ENCODE data around the gene PSPC1. TPM values are rescaled to one million over a fixed set of nuclear protein-coding genes. Genes with fewer than 3 reads are reported as not detected.
A peak's percentile ranks its signal among the peaks of the same experiment; 100 is the strongest.
"Not testable (repeated sequence)": the region's sequence is repeated elsewhere in the genome, so short reads cannot be mapped to it uniquely, and the experiment has no call there.

The PSPC1 gene
- total RNA-seq, 1 donor from 2014 or later, result 93.1 TPM

- no peak for DNase-seq
These were observed 23.1 kb downstream of the PSPC1 start for GRCh38 chr13:19759669-19760068.

- no peak for DNase-seq
These were observed 40.1 kb downstream of the PSPC1 start for GRCh38 chr13:19742643-19743042.

GRCh38 chr13:19737844-19738557, 44.7 kb downstream of the PSPC1 start:
- no peak for DNase-seq

- DNase-seq, result no peak
These were observed 56.1 kb downstream of the PSPC1 start for GRCh38 chr13:19726611-19727010.

- DNase-seq, result no peak
These were observed 57.4 kb downstream of the PSPC1 start for GRCh38 chr13:19725320-19725719.

- DNase-seq, result no peak
These were observed 62.7 kb downstream of the PSPC1 start for GRCh38 chr13:19720039-19720438.

GRCh38 chr13:19713186-19713965, 69.4 kb downstream of the PSPC1 start:
- peak; percentile 53 for DNase-seq

- DNase-seq, result not testable (repeated sequence)
These were observed 73.0 kb downstream of the PSPC1 start for GRCh38 chr13:19709782-19710181.

GRCh38 chr13:19709039-19709438, 73.7 kb downstream of the PSPC1 start:
- not testable (repeated sequence) for DNase-seq

- not testable (repeated sequence) for DNase-seq
These were observed 78.5 kb downstream of the PSPC1 start for GRCh38 chr13:19704256-19704655.

GRCh38 chr13:19701619-19702018, 81.1 kb downstream of the PSPC1 start:
- DNase-seq, result not testable (repeated sequence)

- not testable (repeated sequence) for DNase-seq
These were observed 81.8 kb downstream of the PSPC1 start for GRCh38 chr13:19700963-19701362.

- DNase-seq, result no peak
These were observed 86.9 kb downstream of the PSPC1 start for GRCh38 chr13:19695829-19696228.

- DNase-seq, result no peak
These were observed 87.3 kb downstream of the PSPC1 start for GRCh38 chr13:19695428-19695827.

- DNase-seq, result peak; percentile 15
These were observed 91.3 kb downstream of the PSPC1 start for GRCh38 chr13:19691447-19691846.

GRCh38 chr13:19685437-19685836, 97.3 kb downstream of the PSPC1 start:
- DNase-seq, result no peak

GRCh38 chr13:19685034-19685433, 97.7 kb downstream of the PSPC1 start:
- DNase-seq, result peak; percentile 16

GRCh38 chr13:19681517-19681916, 101.2 kb downstream of the PSPC1 start:
- peak; percentile 66 for DNase-seq

- no peak for DNase-seq
These were observed 102.0 kb downstream of the PSPC1 start for GRCh38 chr13:19680751-19681150.

- no peak for DNase-seq
These were observed 106.6 kb downstream of the PSPC1 start for GRCh38 chr13:19676168-19676567.

- DNase-seq, result peak; percentile 55
These were observed 107.8 kb downstream of the PSPC1 start for GRCh38 chr13:19674898-19675297.

GRCh38 chr13:19673473-19674430, 109.0 kb downstream of the PSPC1 start:
- no peak for DNase-seq

GRCh38 chr13:19672990-19673389, 109.8 kb downstream of the PSPC1 start:
- no peak for DNase-seq
